K562 (cell line): ENCODE results near the gene PRODH2. TPM values are rescaled to one million over a fixed set of nuclear protein-coding genes. Genes with fewer than 3 reads are reported as not detected.

Source experiments
- ATAC-seq: fragments of 200-7000 bp; cut with Tn5 transposase; 3 replicates; pipeline ENCODE4 v1.9.1; 2020; ENCODE audit warnings: moderate library complexity
- BruUV-seq: library from RNA; stranded (reverse); fragments of 400-500 nt; replicated peaks from 2 replicates; lab custom pipeline; 2021; lab: Mats Ljungman, UMichigan
- CTCF ChIA-PET: fragments of 300-600 bp; formaldehyde crosslinking; extraction: SDS; loops from one replicate; lab custom pipeline; 2021; ENCODE audit warnings: low intra/inter-chr PET ratio; lab: Yijun Ruan, JAX
- POLR2A ChIA-PET: fragments of 300-600, 350-650 bp; sonication (Branson Sonifier 250); formaldehyde crosslinking; extraction: SDS; loops from one replicate; lab custom pipeline; 2021; ENCODE audit warnings: antibody characterized with exemption, inconsistent platforms; lab: Yijun Ruan, JAX
- DNase-seq, 4 experiments: peaks; one replicate each; pipeline versions ENCODE4 v3.0.0 to v3.0.0-alpha.2; 2011 to 2018; ENCODE audit warnings: low spot score in 3 of 4, mixed read lengths in 3 of 4; ENCODE audit errors: extremely low read depth in 1 of 4
- FAIRE-seq: peaks from 2 replicates; lab custom pipeline; 2011; peaks lifted over from hg19 to GRCh38; lab: Jason Lieb, UNC
- H2AFZ ChIP-seq: 2 replicates; pipeline ENCODE4 v1.6.0; 2011; ENCODE audit warnings: low read depth, low read length, control low read depth, inconsistent platforms
- H3K27ac ChIP-seq: fragments of 200-600 bp; 3 replicates; pipeline ENCODE4 v1.8.0; 2011; ENCODE audit warnings: low read depth, mild to moderate bottlenecking, control low read depth, inconsistent platforms, low read length, moderate library complexity, mixed read lengths; ENCODE audit errors: extremely low read depth
- H3K27me3 ChIP-seq, 2 experiments: fragments of 300-600 bp in 1 of 2; 2 replicates in 1 of 2; 3 replicates in 1 of 2; pipeline versions ENCODE4 v1.6.0 to v1.8.0; 2011; ENCODE audit warnings: inconsistent platforms in 2 of 2, low read length in 2 of 2, mild to moderate bottlenecking in 1 of 2, mixed read lengths in 1 of 2, moderate library complexity in 1 of 2; ENCODE audit not compliant: control insufficient read depth in 2 of 2, insufficient read depth in 2 of 2
- H3K36me3 ChIP-seq: fragments of 300-600 bp; 3 replicates; pipeline ENCODE4 v1.8.0; 2011; ENCODE audit warnings: mild to moderate bottlenecking, low read length, inconsistent platforms; ENCODE audit not compliant: control insufficient read depth, insufficient read depth
- H3K4me1 ChIP-seq, 2 experiments: fragments of 200-600 bp in 1 of 2; replicated peaks in 1 of 2; 2 replicates in 1 of 2; 3 replicates in 1 of 2; pipeline versions ENCODE4 v1.5.1 to v1.8.0; 2011; ENCODE audit warnings: inconsistent platforms in 2 of 2, low read length in 2 of 2, mild to moderate bottlenecking in 1 of 2, mixed read lengths in 1 of 2, moderate library complexity in 1 of 2; ENCODE audit not compliant: control insufficient read depth in 2 of 2, insufficient read depth in 2 of 2
- H3K4me2 ChIP-seq: 2 replicates; pipeline ENCODE4 v1.6.1; 2011; ENCODE audit warnings: low read length, control low read depth, inconsistent platforms, mixed read lengths; ENCODE audit not compliant: insufficient read depth
- H3K4me3 ChIP-seq: fragments of 200-600 bp; sonication (generic), shearing (Covaris generic); 2 replicates; pipeline ENCODE4 v1.5.1; 2016; ENCODE audit warnings: control low read depth, inconsistent platforms
- H3K79me2 ChIP-seq: fragments of 200-600 bp; 3 replicates; pipeline ENCODE4 v1.8.0; 2011; ENCODE audit warnings: low read length, inconsistent platforms; ENCODE audit not compliant: control insufficient read depth, insufficient read depth
- H3K9ac ChIP-seq, 2 experiments: 2 replicates each; pipeline versions ENCODE4 v1.6.0 to v1.6.1; 2011; ENCODE audit warnings: low read depth in 2 of 2, low read length in 2 of 2, control low read depth in 1 of 2, inconsistent platforms in 1 of 2, mild to moderate bottlenecking in 1 of 2, mixed read lengths in 1 of 2; ENCODE audit not compliant: insufficient read depth in 1 of 2
- H3K9me1 ChIP-seq: one replicate; pipeline ENCODE4 v1.6.0; 2011; ENCODE audit warnings: inconsistent platforms, mild to moderate bottlenecking, low read length, moderate library complexity; ENCODE audit not compliant: control insufficient read depth, insufficient read depth
- H3K9me3 ChIP-seq: replicated peaks from 2 replicates; pipeline ENCODE4 v1.5.1; 2011; ENCODE audit warnings: low read depth, low read length, inconsistent platforms; ENCODE audit not compliant: control insufficient read depth, insufficient read depth
- H4K20me1 ChIP-seq: replicated peaks from 2 replicates; pipeline ENCODE4 v1.6.1; 2011; ENCODE audit warnings: low read length, inconsistent platforms, mixed read lengths; ENCODE audit not compliant: control insufficient read depth, insufficient read depth
- ATF6 ChIP-seq: sonication (generic); formaldehyde crosslinking; IDR thresholded peaks from 2 replicates; pipeline ENCODE4 v1.4.0; 2020; ENCODE audit warnings: mild to moderate bottlenecking, missing genetic modification reagents
- FOSL1 ChIP-seq: fragments of 200-800 bp; sonication (Bioruptor generic); conservative IDR thresholded peaks from 2 replicates; pipeline ENCODE4 v1.6.1; 2016; ENCODE audit warnings: missing genetic modification characterization, missing compliant biosample characterization
- GTF2E2 ChIP-seq: fragments of 200-800 bp; sonication (Bioruptor generic); IDR thresholded peaks from 2 replicates; pipeline ENCODE4 v1.6.1; 2016; ENCODE audit warnings: missing genetic modification characterization, missing compliant biosample characterization
- HDAC8 ChIP-seq: fragments of 450-650 bp; IDR thresholded peaks from 2 replicates; pipeline ENCODE4 v1.6.1; 2016; ENCODE audit warnings: mild to moderate bottlenecking, missing genetic modification characterization, moderate library complexity, missing compliant biosample characterization
- MAFK ChIP-seq: IDR thresholded peaks from 2 replicates; pipeline ENCODE4 v1.6.1; 2011; ENCODE audit warnings: low read length, improper control_type of control experiment
- MBD2 ChIP-seq: sonication (generic); IDR thresholded peaks from 2 replicates; pipeline ENCODE4 v1.6.1; 2016; ENCODE audit warnings: low read depth, borderline replicate concordance
- MTA2 ChIP-seq: fragments of 450-650 bp; IDR thresholded peaks from 2 replicates; pipeline ENCODE4 v1.6.1; 2016; ENCODE audit warnings: low read depth
- PHF20 ChIP-seq: fragments of 450-650 bp; IDR thresholded peaks from 2 replicates; pipeline ENCODE4 v1.6.1; 2018; ENCODE audit not compliant: partially characterized antibody
- POLR2G ChIP-seq: fragments of 200-400 bp; formaldehyde crosslinking; IDR thresholded peaks from 2 replicates; pipeline ENCODE4 v1.6.1; 2017; ENCODE audit warnings: low read depth, mild to moderate bottlenecking, antibody characterized with exemption, low read length, moderate library complexity
- RBFOX2 ChIP-seq: fragments of 200-400 bp; formaldehyde crosslinking; IDR thresholded peaks from 2 replicates; pipeline ENCODE4 v1.6.1; 2017; ENCODE audit warnings: low read depth, mild to moderate bottlenecking, low read length, moderate library complexity
- RBM39 ChIP-seq: fragments of 200-400 bp; formaldehyde crosslinking; optimal IDR thresholded peaks from 2 replicates; pipeline ENCODE3; 2018; ENCODE audit warnings: low read depth, low read length
- ZNF23 ChIP-seq: fragments of 250-450 bp; sonication (Bioruptor Pico); IDR thresholded peaks from 2 replicates; pipeline ENCODE4 v1.4.0; 2020; ENCODE audit warnings: mild to moderate bottlenecking
- WGBS: fragments of 100-300 bp; shearing (Covaris generic); methylation state at CpG from one replicate; pipeline ENCODE4 v1.1.6; 2016; ENCODE audit warnings: low coverage, mixed read lengths; ENCODE audit not compliant: insufficient coverage; ENCODE audit errors: missing lambda C conversion rate; 5-methylcytosine and 5-hydroxymethylcytosine counted together
- in situ Hi-C: fragments of 300-500 bp; cut with MboI; formaldehyde crosslinking; loops from 4 replicates; pipeline ENCODE4 v1.15.0; 2018; ENCODE audit warnings: inconsistent platforms, mixed read lengths
- intact Hi-C: fragments of 100-400 bp; cut with micrococcal nuclease; formaldehyde crosslinking; loops from 2 replicates; pipeline ENCODE4 v1.14.2; 2022
- polyA plus RNA-seq, 8 experiments: library from polyadenylated mRNA; depleted of rRNA in 4 of 8; stranded (reverse) in 5 of 8; unstranded in 3 of 8; fragments of >200 nt; fragmentation: Nextera tagmentation in 2 of 8; fragmentation: Illumina TruSeq in 1 of 8; extraction: Ambion mirVana in 2 of 8; extraction: Trizol in 1 of 8; gene quantifications; 2 replicates each; pipeline versions ENCODE4 v1.2.1 to v1.2.3, GENCODE V29; 2011 to 2014; ENCODE audit warnings: inconsistent platforms in 1 of 8, missing spikeins in 1 of 8
- total RNA-seq, 7 experiments: library from RNA; depleted of rRNA in 6 of 7; stranded (reverse); fragments of >200 nt in 6 of 7; fragmentation: Illumina TruSeq in 2 of 7; extraction: Trizol in 2 of 7; gene quantifications; 2 replicates each; pipeline versions ENCODE4 v1.2.1 to v1.2.3, GENCODE V29; 2011 to 2021; ENCODE audit warnings: low replicate concordance in 1 of 7

Gene PRODH2
- total and polyA plus RNA-seq, 9 of the 15 experiments (the other 6 are each of a cell fraction or from before 2014, with no cell fraction given) = not detected

DNA sequence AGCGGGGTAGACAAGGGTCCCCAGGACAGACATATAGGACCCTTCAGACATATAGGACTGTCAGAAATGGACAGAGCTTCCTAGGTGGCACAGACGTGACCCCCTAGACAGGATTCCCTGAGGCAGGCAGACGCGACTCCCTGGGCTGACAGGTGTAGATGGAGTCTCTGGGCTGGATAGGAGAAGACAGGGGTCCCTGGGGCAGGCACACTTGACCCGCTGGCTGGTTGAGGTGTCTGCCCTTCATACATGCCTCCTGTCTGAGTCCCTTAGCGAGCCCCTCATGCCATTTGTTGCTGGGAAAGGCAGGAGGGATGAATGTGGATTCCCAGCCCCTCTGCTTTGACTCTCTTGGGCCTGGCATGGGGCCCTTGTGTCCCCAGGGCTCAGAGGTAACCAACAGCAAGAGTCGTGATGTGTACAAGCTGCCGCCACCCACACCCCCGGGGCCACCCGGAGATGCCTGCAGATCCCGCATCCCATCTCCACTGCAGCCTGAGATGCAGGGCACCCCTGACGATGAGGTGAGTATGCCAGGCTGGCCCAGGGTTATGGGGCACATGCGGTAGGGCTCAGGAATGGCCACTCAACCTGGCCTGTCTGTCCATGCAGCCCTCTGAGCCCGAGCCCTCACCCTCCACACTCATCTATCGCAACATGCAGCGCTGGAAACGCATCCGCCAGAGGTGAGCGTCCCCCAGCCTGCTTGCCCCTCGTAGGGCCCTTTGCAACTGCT, 58.8 kb downstream of the PRODH2 start:
- in situ Hi-C loops = no loop called here
- Histone ChIP-seq H3K27ac (no peak overlapping the region), H3K4me3 (no peak overlapping the region), H3K9me3 (no peaks in the 10 kb centered on the region), H3K9me1 (no peaks in the 10 kb centered on the region), H3K4me2 (no peak overlapping the region), H2AFZ (no peak overlapping the region), H4K20me1 (no peaks in the 10 kb centered on the region), H3K4me1 (peaks cover 10 to 37% of the 10 kb centered on the region in 2 experiments; a peak in 4 of 5 replicates), H3K79me2 (peaks cover 9% of the 10 kb centered on the region), H3K27me3 (no peaks in the 10 kb centered on the region), H3K9ac (peak overlapping the region in 1 of 2 experiments; percentile 43; a peak in 1 of 4 replicates), H3K36me3 (peaks cover 23% of the 10 kb centered on the region; the same call in 1 of the 3 replicates)
- no peak for ATAC-seq
- no peak for DNase-seq
- ChIA-PET CTCF (no interaction called here), POLR2A (interaction anchor here (1.2 to 1.3 kb wide), 2 partner anchors 8 to 116 kb away, joined by 3 to 7 read pairs; partner anchors contain the start of genes PSENEN and U2AF1L4)
- intact Hi-C loops = no loop called here
- FAIRE-seq = no peak
- BruUV-seq = no TSS peak
- WGBS = 87% methylated on average over 18 of the region's 20 CpGs
- TF ChIP-seq RBM39 = no peak
- peak; percentile 38; the same call in 1 of the 2 replicates for TF ChIP-seq RBFOX2
- TF ChIP-seq MBD2 = no peak
- TF ChIP-seq HDAC8 (tag) = no peak
- TF ChIP-seq PHF20 = no peak
- no peak for TF ChIP-seq ATF6 (CRISPR knock-in tag)
- peak; percentile 35; the same call in 1 of the 2 replicates for TF ChIP-seq POLR2G
- TF ChIP-seq GTF2E2 (tag) = no peak
- TF ChIP-seq FOSL1 = no peak
- TF ChIP-seq ZNF23 (CRISPR knock-in tag) = no peak
- TF ChIP-seq MAFK = no peak
- TF ChIP-seq MTA2 = no peak
